ENCODE data around the gene SMCO2. TPM values are rescaled to one million over a fixed set of nuclear protein-coding genes. Genes with fewer than 3 reads are reported as not detected.

Gene SMCO2
- total RNA-seq, 2 experiments from 2014 or later: not detected

DNA sequence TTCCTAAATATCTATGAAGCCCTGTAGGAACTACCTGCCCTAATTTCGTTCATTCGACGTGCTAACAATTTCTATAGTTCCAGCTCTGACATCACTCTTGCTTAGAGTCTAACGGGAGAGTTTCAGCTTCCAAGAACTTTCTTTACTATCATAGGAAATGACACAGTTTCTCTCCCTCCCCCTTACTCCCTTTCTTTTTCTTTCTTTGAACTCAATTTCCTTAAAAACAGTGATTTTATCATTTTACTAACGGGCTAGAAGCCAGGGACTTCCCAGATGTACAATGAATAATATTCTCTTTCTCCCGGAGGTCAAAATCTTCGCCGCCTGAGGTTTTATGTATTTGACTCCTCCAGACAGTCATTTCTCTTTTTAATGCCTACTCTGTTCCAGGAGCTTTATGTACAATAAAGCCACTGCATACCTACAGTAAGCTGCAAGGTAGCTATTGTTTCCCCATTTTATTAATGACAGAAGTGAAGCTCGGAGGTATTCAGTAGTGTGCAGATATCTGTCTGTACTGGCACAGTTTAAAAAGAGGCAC, 15.7 kb downstream of the SMCO2 start:
- H4K20me1 ChIP-seq (ENCODE audit: insufficient read depth, low read length): no peaks in the 10 kb centered on the region
- no peaks in the 10 kb centered on the region for H3K4me1 ChIP-seq (ENCODE audit: insufficient read depth, low read length, poor library complexity, severe bottlenecking)
- no TSS peak for BruUV-seq (replicated peaks)
- no peak overlapping the region for H3K4me3 ChIP-seq (ENCODE audit: low read depth, low read length, poor library complexity, severe bottlenecking)
- H3K27ac ChIP-seq (ENCODE audit: low read depth, low read length, poor library complexity, severe bottlenecking): no peak overlapping the region
- no peak overlapping the region for H3K4me2 ChIP-seq (ENCODE audit: low read length)
- TF ChIP-seq, protein P1, sequence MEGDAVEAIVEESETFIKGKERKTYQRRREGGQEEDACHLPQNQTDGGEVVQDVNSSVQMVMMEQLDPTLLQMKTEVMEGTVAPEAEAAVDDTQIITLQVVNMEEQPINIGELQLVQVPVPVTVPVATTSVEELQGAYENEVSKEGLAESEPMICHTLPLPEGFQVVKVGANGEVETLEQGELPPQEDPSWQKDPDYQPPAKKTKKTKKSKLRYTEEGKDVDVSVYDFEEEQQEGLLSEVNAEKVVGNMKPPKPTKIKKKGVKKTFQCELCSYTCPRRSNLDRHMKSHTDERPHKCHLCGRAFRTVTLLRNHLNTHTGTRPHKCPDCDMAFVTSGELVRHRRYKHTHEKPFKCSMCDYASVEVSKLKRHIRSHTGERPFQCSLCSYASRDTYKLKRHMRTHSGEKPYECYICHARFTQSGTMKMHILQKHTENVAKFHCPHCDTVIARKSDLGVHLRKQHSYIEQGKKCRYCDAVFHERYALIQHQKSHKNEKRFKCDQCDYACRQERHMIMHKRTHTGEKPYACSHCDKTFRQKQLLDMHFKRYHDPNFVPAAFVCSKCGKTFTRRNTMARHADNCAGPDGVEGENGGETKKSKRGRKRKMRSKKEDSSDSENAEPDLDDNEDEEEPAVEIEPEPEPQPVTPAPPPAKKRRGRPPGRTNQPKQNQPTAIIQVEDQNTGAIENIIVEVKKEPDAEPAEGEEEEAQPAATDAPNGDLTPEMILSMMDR (conservative IDR thresholded peaks at IDR 0.05; ENCODE audit: low read length): no peak
- no peak for TF ChIP-seq EZH2phosphoT487 (IDR thresholded peaks at IDR 0.05; ENCODE audit: borderline replicate concordance, low read depth, low read length)
- H3K79me2 ChIP-seq (ENCODE audit: insufficient read depth, low read depth, low read length): no peaks in the 10 kb centered on the region
- POLR2A ChIA-PET: interaction anchor here (0.7 kb wide), 1 partner anchor 42 kb away, joined by 3 read pairs; no protein-coding TSS in a partner anchor
- no peak for DNase-seq (ENCODE audit: low spot score)
- no peaks in the 10 kb centered on the region for H3K9me3 ChIP-seq (ENCODE audit: low read length)
- H3K9me2 ChIP-seq (ENCODE audit: insufficient read depth, low read length): no peaks in the 10 kb centered on the region
- H3K36me3 ChIP-seq (ENCODE audit: insufficient read depth, low read length): no peaks in the 10 kb centered on the region
- intact Hi-C loops (cut with micrococcal nuclease; ENCODE audit: unreplicated experiment): no loop called here
- H2AFZ ChIP-seq (ENCODE audit: low read length): no peak overlapping the region
- CTCF ChIA-PET (ENCODE audit: unreplicated experiment): no interaction called here

DNA sequence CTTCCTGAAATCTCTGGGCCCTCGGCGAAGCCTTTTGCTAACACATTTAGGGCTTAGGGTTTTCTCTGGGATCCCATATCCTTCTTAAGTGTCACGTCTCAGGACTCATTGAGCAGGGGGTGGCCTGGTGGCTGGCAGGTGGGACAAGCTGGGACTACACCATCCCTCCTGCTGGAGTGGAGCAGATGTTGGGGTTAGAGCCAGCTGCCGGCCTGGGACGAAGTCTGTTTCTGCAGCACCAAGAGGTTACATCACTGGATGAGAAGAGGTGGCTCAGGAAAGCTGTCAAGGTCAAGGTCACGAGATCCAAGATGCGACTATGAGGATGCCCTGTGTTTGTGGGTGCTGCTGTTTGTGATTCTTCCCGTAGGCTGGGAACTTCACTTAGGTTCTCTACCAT, 16.3 kb downstream of the SMCO2 start:
- Histone ChIP-seq H3K9me2 (ENCODE audit: insufficient read depth, low read length) (no peaks in the 10 kb centered on the region), H2AFZ (ENCODE audit: low read length) (no peak overlapping the region), H3K27ac (ENCODE audit: low read depth, low read length, poor library complexity, severe bottlenecking) (no peak overlapping the region), H3K9me3 (ENCODE audit: low read length) (no peaks in the 10 kb centered on the region), H3K4me2 (ENCODE audit: low read length) (no peak overlapping the region), H3K79me2 (ENCODE audit: insufficient read depth, low read depth, low read length) (no peaks in the 10 kb centered on the region), H3K36me3 (ENCODE audit: insufficient read depth, low read length) (no peaks in the 10 kb centered on the region), H3K4me3 (ENCODE audit: low read depth, low read length, poor library complexity, severe bottlenecking) (no peak overlapping the region), H3K4me1 (ENCODE audit: insufficient read depth, low read length, poor library complexity, severe bottlenecking) (no peaks in the 10 kb centered on the region), H4K20me1 (ENCODE audit: insufficient read depth, low read length) (no peaks in the 10 kb centered on the region)
- POLR2A ChIA-PET: no interaction called here
- CTCF ChIA-PET (ENCODE audit: unreplicated experiment): no interaction called here
- no peak for DNase-seq (ENCODE audit: low spot score)
- intact Hi-C loops (cut with micrococcal nuclease; ENCODE audit: unreplicated experiment): no loop called here
- TF ChIP-seq, protein P1 (conservative IDR thresholded peaks at IDR 0.05; ENCODE audit: low read length): no peak
- TF ChIP-seq EZH2phosphoT487 (IDR thresholded peaks at IDR 0.05; ENCODE audit: borderline replicate concordance, low read depth, low read length): no peak
- no TSS peak for BruUV-seq (replicated peaks)

DNA sequence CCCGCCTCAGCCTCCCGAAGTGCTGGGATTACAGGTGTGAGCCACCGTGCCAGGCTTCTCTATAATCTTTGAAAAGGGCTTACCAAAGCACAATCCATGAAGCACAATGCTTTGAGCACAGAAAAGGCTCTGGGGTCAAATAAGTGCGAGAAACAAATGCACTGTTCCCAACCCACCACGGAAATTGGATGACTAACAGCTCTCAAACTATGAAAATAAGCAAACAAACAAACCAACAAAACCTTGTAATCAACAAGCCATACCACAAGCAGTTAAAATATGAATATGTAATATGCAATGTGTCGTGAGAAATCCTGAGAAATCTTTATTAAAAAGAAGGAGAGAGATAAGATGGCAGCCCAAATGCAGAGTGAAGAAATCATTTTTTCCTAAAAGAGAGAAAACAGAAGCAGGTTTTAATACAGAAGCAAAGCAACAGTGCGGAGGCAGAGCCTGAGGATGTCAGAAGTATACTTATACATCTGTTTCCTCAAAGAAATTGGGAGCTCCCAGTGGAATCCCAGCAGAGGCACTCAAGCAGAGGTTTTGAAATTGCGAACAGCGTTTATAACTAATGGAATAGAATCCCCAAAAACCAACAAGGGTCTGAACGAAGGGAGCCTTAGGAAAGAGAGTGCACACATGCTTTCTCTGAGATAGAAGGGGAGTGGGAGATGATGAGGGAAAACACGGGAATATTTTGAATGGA, 17.1 kb downstream of the SMCO2 start:
- intact Hi-C loops (cut with micrococcal nuclease; ENCODE audit: unreplicated experiment): no loop called here
- CTCF ChIA-PET (ENCODE audit: unreplicated experiment): no interaction called here
- BruUV-seq (replicated peaks): no TSS peak
- Histone ChIP-seq H3K9me2 (ENCODE audit: insufficient read depth, low read length) (no peaks in the 10 kb centered on the region), H3K27ac (ENCODE audit: low read depth, low read length, poor library complexity, severe bottlenecking) (no peak overlapping the region), H3K36me3 (ENCODE audit: insufficient read depth, low read length) (no peaks in the 10 kb centered on the region), H2AFZ (ENCODE audit: low read length) (no peak overlapping the region), H3K9me3 (ENCODE audit: low read length) (no peaks in the 10 kb centered on the region), H3K79me2 (ENCODE audit: insufficient read depth, low read depth, low read length) (no peaks in the 10 kb centered on the region), H3K4me3 (ENCODE audit: low read depth, low read length, poor library complexity, severe bottlenecking) (no peak overlapping the region), H3K4me2 (ENCODE audit: low read length) (no peak overlapping the region), H4K20me1 (ENCODE audit: insufficient read depth, low read length) (no peaks in the 10 kb centered on the region), H3K4me1 (ENCODE audit: insufficient read depth, low read length, poor library complexity, severe bottlenecking) (no peaks in the 10 kb centered on the region)
- POLR2A ChIA-PET: interaction anchor here (0.7 kb wide), 1 partner anchor 1215 kb away, joined by 3 read pairs; no protein-coding TSS in a partner anchor
- no peak for TF ChIP-seq EZH2phosphoT487 (IDR thresholded peaks at IDR 0.05; ENCODE audit: borderline replicate concordance, low read depth, low read length)
- TF ChIP-seq, protein P1 (conservative IDR thresholded peaks at IDR 0.05; ENCODE audit: low read length): no peak
- DNase-seq (ENCODE audit: low spot score): no peak
